ENCODE data around the gene CPNE5. TPM values are rescaled to one million over a fixed set of nuclear protein-coding genes. Genes with fewer than 3 reads are reported as not detected.

CPNE5 gene
- total RNA-seq, 6 experiments from 2014 or later = 0.12 to 0.84 (median 0.23) TPM

DNA sequence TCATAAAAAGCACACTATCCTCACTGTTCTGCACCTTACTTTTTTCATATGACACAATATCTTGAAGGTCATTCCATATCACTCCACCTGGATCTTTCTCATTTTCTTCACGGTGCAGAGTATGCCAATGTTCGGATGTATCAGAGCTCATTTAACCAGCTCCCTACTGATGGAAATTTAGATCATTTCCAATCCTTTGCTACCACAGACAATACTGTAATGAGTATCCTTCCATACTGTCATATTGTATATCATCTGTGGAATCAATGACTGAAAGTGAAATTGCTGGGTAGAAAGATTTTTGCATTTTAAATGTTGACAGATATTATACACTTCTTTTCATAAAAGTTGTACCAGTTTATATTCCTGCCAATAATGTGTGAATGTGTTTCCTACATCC is 143.8 kb downstream of the CPNE5 start:
- Histone ChIP-seq H3K27me3 (peaks cover 0 to 4% of the 10 kb centered on the region in 2 donors), H3K9me3 (no peaks in the 10 kb centered on the region)
- no peak for ATAC-seq

DNA sequence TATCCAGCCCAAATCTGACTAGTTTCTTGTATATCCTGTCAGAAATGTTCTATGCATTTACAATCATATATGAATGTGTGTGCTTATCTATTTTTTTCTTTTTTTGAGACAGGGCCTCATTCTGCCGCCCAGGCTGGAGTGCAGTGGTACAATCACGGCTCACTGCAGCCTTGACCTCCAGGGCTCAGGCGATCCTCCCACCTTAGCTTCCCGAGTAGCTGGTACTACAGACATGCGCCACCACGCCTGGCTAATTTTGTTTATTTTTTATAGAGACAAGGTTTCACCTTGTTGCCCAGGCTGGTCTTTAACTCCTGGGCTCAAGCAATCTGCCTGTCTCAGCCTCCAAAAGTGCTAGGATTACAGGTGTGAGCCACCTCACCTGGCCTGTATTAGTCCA is 144.6 kb downstream of the CPNE5 start:
- Histone ChIP-seq H3K27ac (no peak overlapping the region), H3K9me3 (no peaks in the 10 kb centered on the region), H3K27me3 (peaks cover 0 to 4% of the 10 kb centered on the region in 2 donors), H3K4me3 (no peak overlapping the region), H3K4me1 (no peaks in the 10 kb centered on the region), H3K36me3 (no peaks in the 10 kb centered on the region)
- TF ChIP-seq, protein P1, sequence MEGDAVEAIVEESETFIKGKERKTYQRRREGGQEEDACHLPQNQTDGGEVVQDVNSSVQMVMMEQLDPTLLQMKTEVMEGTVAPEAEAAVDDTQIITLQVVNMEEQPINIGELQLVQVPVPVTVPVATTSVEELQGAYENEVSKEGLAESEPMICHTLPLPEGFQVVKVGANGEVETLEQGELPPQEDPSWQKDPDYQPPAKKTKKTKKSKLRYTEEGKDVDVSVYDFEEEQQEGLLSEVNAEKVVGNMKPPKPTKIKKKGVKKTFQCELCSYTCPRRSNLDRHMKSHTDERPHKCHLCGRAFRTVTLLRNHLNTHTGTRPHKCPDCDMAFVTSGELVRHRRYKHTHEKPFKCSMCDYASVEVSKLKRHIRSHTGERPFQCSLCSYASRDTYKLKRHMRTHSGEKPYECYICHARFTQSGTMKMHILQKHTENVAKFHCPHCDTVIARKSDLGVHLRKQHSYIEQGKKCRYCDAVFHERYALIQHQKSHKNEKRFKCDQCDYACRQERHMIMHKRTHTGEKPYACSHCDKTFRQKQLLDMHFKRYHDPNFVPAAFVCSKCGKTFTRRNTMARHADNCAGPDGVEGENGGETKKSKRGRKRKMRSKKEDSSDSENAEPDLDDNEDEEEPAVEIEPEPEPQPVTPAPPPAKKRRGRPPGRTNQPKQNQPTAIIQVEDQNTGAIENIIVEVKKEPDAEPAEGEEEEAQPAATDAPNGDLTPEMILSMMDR (IDR thresholded peaks at IDR 0.05) = no peak
- no peak for TF ChIP-seq POLR2A (IDR thresholded peaks at IDR 0.05)
- no peak for ATAC-seq
- no peak for DNase-seq
- intact Hi-C loops (cut with DNase I) = no loop called here
- WGBS (ENCODE audit: insufficient coverage, low coverage, low lambda C conversion rate, missing lambda C conversion rate) = 99% methylated on average over 6 of the region's 6 CpGs

More for the DNA sequence above, 143.8 kb downstream of the CPNE5 start:
- DNase-seq = no peak
- H3K36me3 ChIP-seq = no peaks in the 10 kb centered on the region
- no peaks in the 10 kb centered on the region for H3K4me1 ChIP-seq
- intact Hi-C loops (cut with DNase I) = no loop called here
- no peak overlapping the region for H3K4me3 ChIP-seq
- TF ChIP-seq, protein P1 (IDR thresholded peaks at IDR 0.05) = no peak
- no peak for TF ChIP-seq POLR2A (IDR thresholded peaks at IDR 0.05)
- WGBS (ENCODE audit: insufficient coverage, low coverage, low lambda C conversion rate, missing lambda C conversion rate) = 59% methylated on average over 2 of the region's 2 CpGs
- no peak overlapping the region for H3K27ac ChIP-seq

GRCh38 chr6:36692861-36693702 is 146.2 kb downstream of the CPNE5 start:
- ATAC-seq (peak in 1 of 4 donors; percentile 14), DNase-seq (no peak)
- WGBS (ENCODE audit: insufficient coverage, low coverage, low lambda C conversion rate, missing lambda C conversion rate) = 74% methylated on average over 22 of the region's 27 CpGs
- intact Hi-C loops (cut with DNase I) = no loop called here
- H3K4me3 ChIP-seq = no peak overlapping the region
- TF ChIP-seq, protein P1 (IDR thresholded peaks at IDR 0.05) = no peak
- no peak for TF ChIP-seq POLR2A (IDR thresholded peaks at IDR 0.05)
- H3K9me3 ChIP-seq = no peaks in the 10 kb centered on the region
- H3K36me3 ChIP-seq = no peaks in the 10 kb centered on the region
- no peaks in the 10 kb centered on the region for H3K4me1 ChIP-seq
- no peak overlapping the region for H3K27ac ChIP-seq
- H3K27me3 ChIP-seq = peaks cover 0 to 4% of the 10 kb centered on the region in 2 donors

DNA sequence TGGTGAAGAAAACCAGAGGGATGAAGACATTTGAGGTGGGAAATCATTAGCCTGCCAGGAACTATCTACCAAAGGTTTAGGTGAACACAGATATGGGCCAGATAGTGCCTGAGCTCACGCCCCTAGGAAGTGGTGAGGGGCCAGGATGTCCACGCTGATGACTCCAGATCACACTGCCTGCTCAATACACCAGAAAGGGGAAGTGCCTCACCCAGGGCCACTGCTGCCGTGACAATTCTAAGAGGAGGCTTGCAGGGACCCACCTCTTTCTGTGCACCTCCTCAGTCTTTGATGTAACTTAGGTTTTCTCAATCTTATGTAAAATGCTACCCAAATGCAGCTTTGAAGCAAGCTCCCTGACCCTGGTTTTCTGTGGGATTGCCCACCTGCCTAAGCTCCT is 147.0 kb downstream of the CPNE5 start:
- WGBS (ENCODE audit: insufficient coverage, low coverage, low lambda C conversion rate, missing lambda C conversion rate) = 81% methylated on average over 2 of the region's 3 CpGs
- Histone ChIP-seq H3K9me3 (no peaks in the 10 kb centered on the region), H3K4me3 (no peak overlapping the region), H3K36me3 (no peaks in the 10 kb centered on the region), H3K4me1 (no peaks in the 10 kb centered on the region), H3K27me3 (no peaks in the 10 kb centered on the region), H3K27ac (no peak overlapping the region)
- intact Hi-C loops (cut with DNase I) = no loop called here
- ATAC-seq (peak; percentile 29 to 61 (median 50)), DNase-seq (no peak)
- TF ChIP-seq, protein P1 (IDR thresholded peaks at IDR 0.05) = no peak
- TF ChIP-seq POLR2A (IDR thresholded peaks at IDR 0.05) = no peak
